D341Med (cell line): Measurements from ENCODE around the gene CALCB.
"Not testable (repeated sequence)": the region's sequence is repeated elsewhere in the genome, so short reads cannot be mapped to it uniquely, and the experiment has no call there.

Experiments used
- DNase-seq: peaks from one replicate; pipeline ENCODE4 v3.0.0; 2012; ENCODE audit warnings: low spot score

Gene CALCB, protein sequence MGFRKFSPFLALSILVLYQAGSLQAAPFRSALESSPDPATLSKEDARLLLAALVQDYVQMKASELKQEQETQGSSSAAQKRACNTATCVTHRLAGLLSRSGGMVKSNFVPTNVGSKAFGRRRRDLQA

DNA sequence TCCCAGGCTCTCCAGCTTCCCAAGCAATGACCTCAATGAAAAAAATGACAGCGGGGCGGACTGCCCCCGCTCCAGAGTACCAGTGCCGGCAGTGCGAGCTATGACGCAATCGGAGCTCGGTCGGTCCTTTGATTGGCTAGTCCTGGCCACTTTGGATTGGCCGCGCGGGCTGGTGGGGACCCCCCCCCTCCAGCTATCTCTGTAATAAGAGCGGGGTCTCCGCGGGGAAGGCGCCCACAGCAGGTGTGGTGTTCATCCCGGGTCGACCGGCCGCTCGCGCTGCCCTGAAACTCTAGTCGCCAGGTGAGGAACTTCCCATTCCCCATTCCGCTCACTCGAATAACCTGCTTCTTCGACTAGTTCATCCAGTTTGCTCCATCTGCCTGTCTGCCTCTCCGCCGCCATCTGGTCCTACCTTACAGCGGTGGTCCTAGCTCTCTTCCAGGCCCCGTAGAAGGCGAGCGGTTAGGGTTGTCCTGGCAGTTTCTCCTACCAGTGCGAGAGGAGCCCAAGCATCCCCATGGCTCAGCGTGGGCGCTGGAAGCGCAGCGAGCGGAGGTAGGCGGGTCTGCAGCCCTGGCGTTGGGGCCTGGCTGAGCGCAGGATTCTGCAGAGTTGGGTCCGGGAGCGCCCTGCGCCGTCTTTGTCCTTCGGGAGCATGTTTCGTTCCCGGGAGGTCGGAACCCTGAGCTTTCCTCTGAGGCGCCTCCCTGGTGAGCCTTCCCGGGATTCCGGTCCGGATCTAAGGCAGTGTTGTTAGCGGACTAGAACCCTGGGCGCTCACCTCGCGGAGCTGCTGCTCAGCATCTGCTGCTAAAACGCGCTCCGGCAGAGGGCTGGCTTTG is at the start of gene CALCB:
TSS of gene CALCB (plus strand) at position 233 of the 845 bp plus-strand sequence. CDS start 1,126 bp downstream, outside the sequence.
- peak; percentile 65 for DNase-seq

DNA sequence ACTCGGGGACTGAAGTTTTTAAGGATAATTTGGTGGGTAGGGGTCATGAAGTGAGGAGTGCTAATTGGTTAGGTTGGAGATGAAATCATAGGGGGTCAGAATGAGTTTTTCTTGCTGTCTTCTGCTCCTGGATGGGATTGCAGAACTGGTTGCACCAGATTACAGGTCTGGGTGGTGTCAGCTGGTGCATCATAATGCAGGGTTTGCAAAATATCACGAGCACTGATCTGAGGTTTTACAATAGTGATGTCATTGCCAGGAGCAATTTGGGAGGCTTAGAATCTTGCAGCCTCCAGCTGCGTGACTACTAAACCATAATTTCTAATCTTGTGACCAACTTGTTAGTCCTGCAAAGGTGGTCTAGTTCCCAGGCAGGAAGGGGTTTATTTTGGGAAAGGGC is 46.4 kb upstream of the CALCB start:
- DNase-seq = no peak

DNA sequence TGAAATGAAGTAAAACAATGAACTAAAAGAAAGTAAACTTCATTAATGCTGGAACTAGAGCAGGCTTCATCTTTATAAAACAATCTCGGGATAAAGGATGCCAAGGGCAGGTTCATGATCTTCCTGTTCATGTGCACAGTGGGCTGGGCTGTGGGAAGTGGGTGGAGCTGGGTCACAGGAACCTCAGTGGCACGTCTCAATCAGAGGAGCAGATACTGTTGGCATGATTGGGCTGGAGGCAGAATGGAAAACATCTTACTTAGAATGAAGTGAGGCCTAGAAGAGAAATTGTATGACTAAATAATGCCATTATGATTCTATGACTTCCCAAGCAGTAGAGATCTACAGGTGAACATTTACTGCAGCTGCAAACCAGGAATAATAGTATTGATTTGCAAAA is 45.4 kb upstream of the CALCB start:
- no peak for DNase-seq

DNA sequence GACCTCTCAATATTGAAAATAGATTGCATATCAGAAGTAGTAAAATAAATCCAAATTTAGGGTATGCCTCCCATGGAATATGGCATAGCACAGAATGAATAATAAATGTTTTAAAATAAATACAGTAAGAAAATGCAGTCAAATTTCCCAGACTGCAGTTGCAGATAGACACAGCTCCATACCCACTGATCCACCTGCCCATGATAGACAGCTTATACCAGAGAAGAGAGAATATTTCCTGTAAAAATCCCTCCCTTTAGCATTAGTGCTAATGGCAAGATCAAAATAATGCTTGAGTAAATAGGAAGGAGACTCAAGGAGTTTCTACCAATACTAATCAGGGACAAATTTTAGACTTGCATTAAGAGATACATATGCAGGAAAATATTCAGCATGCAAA is 45.0 kb upstream of the CALCB start:
- no peak for DNase-seq

DNA sequence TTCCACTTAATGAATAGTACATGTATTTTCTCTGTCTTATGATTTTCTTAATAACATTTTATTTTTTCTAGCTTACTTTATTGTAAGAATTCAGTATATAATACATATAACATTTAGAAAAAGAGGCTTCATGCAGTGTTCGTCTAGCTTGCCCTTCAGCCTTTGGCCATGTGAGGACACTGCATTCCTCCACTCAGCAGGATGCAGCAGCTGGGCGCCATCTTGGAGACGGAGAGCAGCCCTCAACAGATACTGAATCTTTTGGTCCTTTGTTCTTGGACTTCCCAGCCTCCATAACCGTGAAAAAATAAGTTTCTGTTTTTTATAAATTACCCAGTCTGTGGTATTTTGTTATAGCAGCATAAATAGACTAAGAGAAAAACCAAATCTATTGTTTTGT is 41.4 kb upstream of the CALCB start:
- DNase-seq = not testable (repeated sequence)

DNA sequence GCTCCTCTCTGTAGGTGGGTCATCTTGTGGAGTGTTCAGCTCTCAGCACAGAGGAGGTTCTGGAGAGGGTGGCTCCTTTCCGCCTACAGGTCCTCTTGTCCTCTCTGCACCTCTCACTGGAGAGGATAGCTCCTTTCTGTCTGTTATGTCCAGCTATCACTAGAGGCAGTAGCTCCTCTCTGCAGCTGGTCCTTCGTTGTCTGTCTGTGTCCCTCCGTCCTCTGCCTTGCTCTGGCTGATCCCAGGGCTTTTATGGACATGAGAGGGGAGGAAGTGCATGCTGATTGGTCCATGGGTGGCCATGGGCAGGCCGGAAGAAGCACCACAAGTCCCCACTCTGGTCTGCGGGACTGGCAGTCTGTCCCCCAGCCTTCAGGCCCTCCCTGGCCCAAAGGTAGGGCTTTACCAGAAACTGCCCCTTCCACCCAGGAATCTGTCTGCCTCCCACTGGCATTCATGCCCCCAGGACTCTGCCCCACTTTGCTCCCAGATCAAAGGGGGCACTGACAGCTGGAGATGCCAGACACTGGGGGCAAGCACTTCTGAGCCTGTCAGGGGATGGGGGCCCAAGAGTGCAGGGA is 38.6 kb upstream of the CALCB start:
- no peak for DNase-seq

DNA sequence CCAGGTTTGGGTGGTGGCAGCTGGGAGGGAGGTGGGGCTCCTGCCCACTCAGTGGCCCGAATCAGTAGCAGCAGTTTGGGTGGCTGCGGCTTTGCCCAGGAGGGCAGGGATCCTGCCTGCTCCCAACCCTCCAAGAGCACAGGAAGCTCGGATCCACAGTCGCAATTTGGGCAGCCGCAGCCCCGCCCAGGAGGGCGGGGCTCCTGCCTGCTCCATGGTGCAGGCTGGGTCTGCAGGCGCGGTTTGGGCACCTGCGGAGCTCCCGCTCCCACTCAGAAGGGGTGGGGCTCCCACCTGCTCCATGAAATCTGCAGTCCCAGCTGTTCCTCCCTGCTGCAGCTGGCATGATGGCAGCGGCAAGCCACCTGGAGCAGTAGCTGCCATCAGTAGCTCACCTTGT is 38.1 kb upstream of the CALCB start:
- DNase-seq = peak; percentile 22

DNA sequence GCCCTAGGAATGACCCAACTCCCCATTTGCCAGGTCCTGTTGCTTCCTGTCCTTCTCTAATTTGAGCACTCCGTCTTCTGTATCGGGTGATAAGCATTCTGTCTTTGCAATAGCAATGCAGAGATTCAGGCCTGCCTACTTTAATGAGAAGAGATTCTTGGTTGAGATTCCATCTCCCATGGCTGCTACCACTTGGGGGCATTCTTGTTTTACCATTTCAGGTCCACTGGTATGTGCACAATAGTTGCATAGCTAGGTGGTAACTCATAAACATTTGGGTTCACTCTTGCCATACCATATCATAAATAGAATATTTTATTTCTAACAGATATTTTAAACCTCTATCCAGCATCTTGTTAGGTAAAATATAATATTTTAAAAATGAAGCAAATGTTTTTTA is 34.4 kb upstream of the CALCB start:
- no peak for DNase-seq

DNA sequence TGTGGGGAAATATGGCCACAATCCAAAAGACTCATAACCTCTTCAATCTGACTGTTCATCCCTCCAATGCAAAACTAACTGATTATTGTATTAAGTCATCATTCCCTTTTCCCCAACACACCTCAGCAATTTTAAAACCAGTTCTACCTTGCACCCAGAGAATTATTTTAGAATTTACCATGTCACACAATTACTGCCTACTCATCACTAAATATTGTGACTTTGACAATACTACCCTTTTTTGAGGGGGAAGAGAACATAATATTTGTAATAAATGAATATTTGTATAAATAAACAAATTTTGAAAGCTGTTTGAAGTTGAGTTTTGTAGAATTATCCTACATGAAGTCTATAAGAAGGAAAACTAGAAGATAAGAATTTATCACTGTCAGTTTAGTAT is 28.2 kb upstream of the CALCB start:
- DNase-seq = no peak

DNA sequence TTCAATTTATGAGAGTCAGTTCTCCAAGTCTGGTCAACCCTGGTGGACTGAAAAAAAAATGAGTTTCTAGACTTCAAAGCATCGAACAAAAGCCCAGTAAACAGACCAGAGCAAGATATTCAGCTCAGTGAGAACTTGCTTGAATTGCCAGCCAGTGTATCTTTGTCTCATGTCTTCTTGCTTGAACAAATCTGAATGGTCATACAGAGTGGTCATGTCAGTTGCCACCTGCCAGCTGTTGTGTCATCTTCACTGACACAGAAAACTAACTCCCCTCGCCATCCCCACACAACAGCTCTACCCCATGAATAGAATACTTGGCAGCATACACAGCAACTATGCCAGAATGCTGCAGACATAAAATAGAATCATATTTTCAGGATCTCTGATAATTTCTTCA is 27.5 kb upstream of the CALCB start:
- DNase-seq = no peak

DNA sequence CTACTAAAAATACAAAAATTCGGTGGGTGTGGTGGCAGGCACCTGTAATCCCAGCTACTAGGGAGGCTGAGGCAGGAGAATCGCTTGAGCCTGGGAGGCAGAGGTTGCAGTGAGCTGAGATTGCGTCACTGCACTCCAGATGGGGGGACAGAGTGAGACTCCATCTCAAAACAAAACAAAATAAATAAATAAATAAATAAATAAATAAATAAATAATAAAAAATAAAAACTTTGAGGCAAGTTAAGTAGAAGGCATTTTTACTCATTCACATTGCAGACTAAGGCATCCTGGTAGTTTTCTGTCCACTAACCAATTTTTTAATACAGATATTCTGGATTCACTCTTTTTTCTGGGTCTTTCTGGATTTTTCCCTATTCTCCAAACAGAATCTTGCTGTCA is 26.7 kb upstream of the CALCB start:
- not testable (repeated sequence) for DNase-seq

DNA sequence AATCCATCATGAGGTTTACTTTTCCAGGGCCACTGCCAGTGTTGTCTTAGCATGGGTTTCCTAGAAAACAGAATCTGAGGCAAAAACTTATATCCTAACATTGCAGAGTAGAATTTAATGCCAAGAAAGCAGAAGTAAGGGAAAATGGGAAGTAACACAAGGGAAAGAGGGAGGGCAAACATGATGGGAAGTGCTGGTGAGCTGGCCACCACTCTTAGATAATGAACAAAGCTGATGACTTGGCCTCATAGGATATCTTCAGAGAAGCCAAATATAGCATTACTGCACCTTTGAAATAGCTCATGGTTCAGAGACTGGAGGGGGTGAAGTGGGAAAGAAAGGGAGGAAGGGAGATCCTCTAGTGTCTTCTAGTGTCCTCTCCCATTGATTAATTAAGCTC is 24.8 kb upstream of the CALCB start:
- no peak for DNase-seq

DNA sequence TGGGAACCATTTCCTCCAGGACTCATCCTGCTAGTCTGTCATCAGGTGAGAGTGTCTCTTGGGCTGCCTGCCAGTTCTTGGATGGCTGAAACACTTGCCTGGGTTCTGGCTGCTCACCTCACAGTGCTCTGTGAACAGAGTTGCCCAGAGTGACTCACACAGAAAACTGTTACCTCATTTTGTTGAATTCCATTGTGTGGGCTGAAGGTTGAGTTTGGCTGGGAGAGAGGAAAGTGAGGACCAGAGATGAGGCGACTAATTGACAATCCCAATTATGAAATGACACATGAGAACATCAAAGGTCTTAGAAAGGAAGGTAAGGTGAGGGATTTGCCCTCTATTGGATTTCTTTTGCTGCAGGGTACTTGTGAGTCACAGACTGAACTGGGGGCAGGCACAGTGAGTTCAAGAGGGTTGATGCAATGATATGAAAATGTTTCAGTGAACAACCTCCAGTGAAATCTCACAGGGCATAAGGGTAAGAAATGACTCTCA is 20.2 kb upstream of the CALCB start:
- no peak for DNase-seq

DNA sequence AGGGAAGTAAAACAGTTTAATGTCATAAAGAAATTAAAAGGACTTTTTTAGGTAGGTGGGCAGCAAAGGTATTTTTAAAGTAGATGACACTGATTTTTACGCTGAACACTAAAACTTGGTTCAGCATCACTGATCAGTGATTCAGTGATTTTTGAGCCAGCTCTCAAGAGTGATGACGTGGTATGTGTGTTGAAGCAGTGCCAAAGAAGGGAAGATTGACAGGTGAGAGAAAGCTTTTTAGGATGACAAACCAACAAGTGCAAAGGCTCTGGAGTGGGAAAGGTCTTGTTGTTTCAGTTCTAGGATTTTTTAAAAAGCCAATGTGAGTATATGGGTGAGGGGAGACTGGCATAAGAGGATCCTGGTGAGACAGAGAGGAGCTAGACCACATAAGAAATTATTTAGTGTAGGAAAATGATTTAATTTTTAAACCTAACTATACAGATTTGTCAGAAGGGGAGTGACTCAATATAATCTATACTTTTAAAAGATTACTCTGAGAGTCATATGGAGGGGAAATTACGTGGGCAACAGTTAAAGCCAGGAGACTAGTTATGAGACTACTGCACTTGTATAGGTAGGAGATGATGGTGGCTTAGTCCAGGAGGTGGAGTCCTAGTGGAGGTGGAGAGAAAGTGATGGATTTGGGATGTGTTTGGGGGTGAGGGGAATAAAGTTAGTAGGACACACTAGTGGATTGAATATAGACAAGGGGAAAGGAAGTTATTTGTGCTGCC is 17.6 kb upstream of the CALCB start:
- DNase-seq = no peak

DNA sequence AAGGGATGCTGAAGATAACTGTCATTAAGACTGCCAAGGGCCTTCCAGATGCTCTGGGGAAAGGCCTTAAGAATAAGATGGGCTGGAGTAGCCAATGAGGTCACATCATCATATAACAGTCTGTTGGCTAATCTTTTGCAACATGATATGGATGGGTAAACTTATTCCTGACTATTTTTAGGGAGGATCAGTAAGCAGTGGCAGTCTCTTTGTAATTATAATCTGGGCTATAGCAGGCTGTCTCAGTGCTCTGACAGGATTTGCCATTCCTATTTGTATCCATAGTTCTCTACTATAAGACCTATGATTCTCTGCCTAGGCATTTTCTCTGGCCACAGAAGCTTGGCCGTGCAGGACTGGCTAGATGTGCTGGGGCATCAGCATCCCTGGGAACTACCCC is 16.1 kb upstream of the CALCB start:
- DNase-seq = no peak

DNA sequence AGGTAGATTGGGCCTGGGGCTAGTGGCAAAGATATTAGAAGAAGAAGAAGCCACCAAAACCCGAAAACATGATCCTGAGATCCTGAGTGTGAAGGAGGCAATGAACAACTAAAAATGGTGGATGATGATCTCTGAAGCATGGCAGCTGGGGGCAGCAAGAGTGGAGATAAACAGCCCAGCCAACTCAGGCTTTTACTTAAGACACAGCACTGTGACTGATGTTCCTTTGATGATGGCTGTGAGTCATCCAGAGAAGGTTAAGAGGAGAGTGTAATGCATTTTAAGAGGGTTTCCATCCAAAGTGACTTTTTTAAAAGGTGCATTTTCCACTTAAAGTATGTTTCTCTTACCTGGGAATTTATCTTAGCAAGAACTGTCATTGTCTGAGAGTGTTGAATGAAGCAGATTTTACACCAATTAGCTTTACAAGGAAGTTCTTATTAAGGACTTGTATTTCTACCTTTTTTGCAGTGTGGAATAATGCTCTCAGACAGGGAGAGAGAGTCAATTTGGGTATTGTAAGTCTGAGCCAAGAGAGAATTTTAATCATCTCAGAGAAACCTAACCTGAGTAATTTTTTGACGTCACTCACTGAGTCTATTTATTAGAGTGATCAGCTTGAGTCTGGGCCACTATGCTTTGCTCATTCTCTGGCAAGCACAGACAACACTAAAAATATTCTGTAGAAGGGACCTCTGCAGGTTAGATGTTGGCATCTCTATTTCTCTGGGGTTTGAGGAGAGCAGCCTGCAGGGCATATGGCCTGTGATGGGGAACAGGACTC is 14.1 kb upstream of the CALCB start:
- DNase-seq = no peak

DNA sequence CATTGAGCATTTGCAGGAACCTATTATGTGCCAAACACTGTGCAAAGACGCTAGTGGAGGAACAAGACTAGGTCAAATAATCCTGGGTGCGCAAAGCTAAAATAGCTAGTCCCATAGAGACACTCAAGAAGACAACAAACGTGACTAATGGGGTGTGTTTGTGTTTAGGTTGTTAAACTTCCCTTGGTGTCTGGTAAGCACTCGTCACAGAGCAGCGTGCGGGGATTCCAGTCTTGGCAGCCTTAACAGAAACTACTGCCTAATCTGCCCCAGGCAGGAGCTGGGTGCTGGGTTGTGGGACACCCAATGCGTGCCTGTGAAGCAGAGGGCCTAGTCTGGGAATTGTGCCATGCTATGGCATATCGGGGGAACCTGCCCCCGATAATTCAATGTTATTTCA is 10.8 kb upstream of the CALCB start:
- DNase-seq = no peak

DNA sequence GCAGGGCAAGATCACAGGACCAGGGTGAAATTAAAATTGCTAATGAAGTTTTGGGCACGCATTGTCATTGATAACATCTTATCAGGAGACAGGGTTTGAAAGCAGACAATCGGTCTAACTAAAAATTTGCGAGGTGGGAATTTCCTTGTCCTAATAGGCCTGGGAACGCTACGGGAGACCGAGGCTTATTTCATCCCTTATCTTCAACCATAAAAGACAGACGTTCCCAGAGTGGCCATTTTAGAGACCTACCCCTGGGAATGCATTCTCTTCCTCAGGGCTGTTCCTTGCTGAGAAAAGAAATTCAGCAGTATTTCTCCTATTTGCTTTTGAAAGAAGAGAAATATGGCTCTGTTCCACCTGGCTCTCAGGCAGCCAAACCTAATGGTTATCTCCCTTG is 3.6 kb upstream of the CALCB start:
- DNase-seq = not testable (repeated sequence)

DNA sequence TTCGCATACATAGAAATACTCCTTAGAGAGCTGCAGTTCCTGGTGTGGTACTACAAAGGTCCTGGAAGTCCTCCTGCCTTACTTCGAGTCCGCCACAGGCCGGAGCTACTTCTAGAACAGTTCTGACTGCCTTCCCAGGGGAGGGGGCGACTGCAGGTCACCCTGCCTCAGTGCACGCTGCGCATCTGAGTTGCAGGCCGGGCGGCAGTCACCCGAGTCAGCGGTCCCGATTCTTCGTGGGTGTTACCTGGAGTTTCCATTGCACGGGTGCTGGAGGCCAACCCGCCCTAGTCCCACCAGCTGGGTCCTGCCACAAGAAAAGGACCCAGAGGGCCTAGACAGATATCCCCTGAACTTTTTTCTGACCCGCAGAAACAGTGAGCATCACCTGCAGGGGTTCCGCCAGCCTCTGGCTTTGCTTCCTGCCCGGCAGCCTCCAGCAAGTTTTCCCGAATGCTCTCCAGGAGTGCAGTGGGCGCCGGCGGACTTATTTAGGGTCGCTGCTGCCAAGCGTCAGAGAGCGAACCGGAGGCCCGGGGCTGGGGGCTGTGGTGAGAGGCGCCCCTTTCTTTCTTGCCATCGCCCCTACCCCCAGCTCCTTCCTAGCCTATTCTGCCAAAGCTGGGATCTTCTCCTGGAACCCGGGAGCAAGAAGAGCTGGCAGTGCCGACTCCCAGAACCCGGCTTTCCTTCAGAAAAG is 1.7 kb upstream of the CALCB start:
- no peak for DNase-seq

DNA sequence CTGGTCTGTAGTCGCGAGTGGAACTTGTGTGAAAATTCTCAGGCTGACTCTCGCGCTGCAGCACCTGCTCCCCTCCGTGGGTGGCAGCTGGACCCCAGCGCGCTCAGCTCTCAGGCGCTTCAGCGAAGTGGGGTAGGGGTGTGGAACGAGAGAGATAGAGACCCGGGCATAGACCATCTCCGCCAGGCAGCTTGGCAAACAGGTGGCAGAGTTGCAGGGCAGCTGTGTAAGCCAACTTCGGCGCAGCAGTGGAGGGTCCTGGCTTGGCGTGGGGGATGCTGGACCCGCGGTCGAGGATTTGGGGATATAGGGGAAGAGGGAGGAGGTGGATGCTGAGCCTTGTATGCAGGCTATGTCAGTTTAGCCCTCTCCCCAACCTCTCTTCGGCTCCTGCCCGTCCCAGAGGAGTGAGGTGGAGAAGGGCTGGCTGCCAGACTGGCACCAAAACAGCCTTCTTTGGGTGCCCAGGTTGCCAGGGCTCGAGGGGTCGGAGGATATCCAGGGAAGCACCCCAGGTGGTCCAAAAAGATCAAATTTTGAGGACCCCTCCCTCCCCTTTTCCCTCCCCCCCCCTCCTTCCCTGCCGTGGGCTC is 746 bp upstream of the CALCB start:
- DNase-seq = no peak
